Peyer's patch (tissue), 4 donors: ENCODE results near the gene ENTPD6.

ENCODE experiments used
- CTCF ChIP-seq, 6 experiments: fragments of 450-650 bp in 4 of 6; fragments of 200-600 bp in 2 of 6; sonication (generic) in 1 of 6; IDR thresholded peaks; one replicate each; pipeline ENCODE4 v1.5.1; 2017 to 2019; ENCODE audit warnings: antibody characterized with exemption in 6 of 6, mild to moderate bottlenecking in 3 of 6, moderate library complexity in 1 of 6
- POLR2A ChIP-seq, 2 donors: fragments of 450-650 bp; IDR thresholded peaks; one replicate each; pipeline ENCODE4 v1.5.1; 2017; ENCODE audit warnings: antibody characterized with exemption in 2 of 2, mild to moderate bottlenecking in 2 of 2, moderate library complexity in 2 of 2

- TF ChIP-seq CTCF (IDR thresholded peaks at IDR 0.05), result peak in 1 of 6 experiments; percentile 3
- no peak for TF ChIP-seq POLR2A (IDR thresholded peaks at IDR 0.05)
These were observed 62.4 kb downstream of the ENTPD6 start for GRCh38 chr20:25257756-25258475.
